ENCODE data around the gene RNF40.

The RNF40 gene

GRCh38 chr16:30764816-30765465 lies 2.8 kb downstream of the RNF40 start:
- DNase-seq = no peak

GRCh38 chr16:30766206-30766932 lies 4.2 kb downstream of the RNF40 start:
- no peak for DNase-seq

GRCh38 chr16:30766933-30767284 lies 4.8 kb downstream of the RNF40 start:
- DNase-seq = no peak

GRCh38 chr16:30767767-30768465 lies 5.8 kb downstream of the RNF40 start:
- DNase-seq = no peak

- no peak for DNase-seq
Observed at GRCh38 chr16:30768583-30769181, 6.6 kb downstream of the RNF40 start.

- DNase-seq = no peak
Observed at GRCh38 chr16:30769379-30770089, 7.4 kb downstream of the RNF40 start.

- no peak for DNase-seq
Observed at GRCh38 chr16:30771726-30772125, 9.6 kb downstream of the RNF40 start.

- DNase-seq = no peak
Observed at GRCh38 chr16:30773826-30774225, 11.7 kb downstream of the RNF40 start.

GRCh38 chr16:30774367-30775130 lies 12.4 kb downstream of the RNF40 start:
- no peak for DNase-seq

- DNase-seq = no peak
Observed at GRCh38 chr16:30775131-30775391, 12.9 kb downstream of the RNF40 start.

GRCh38 chr16:30775392-30776188 lies 13.5 kb downstream of the RNF40 start:
- DNase-seq = no peak

- no peak for DNase-seq
Observed at GRCh38 chr16:30777591-30778297, 15.6 kb downstream of the RNF40 start.

GRCh38 chr16:30778549-30779244 lies 16.6 kb downstream of the RNF40 start:
- no peak for DNase-seq

GRCh38 chr16:30779596-30779995 lies 17.5 kb downstream of the RNF40 start:
- DNase-seq = no peak

- DNase-seq = no peak
Observed at GRCh38 chr16:30780021-30780420, 17.9 kb downstream of the RNF40 start.

- no peak for DNase-seq
Observed at GRCh38 chr16:30780549-30780948, 18.4 kb downstream of the RNF40 start.

GRCh38 chr16:30782486-30783279 lies 20.6 kb downstream of the RNF40 start:
- DNase-seq = no peak

GRCh38 chr16:30783280-30784109 lies 21.4 kb downstream of the RNF40 start:
- no peak for DNase-seq

GRCh38 chr16:30784215-30784614 lies 22.1 kb downstream of the RNF40 start:
- DNase-seq = no peak

Measured in NK-92 treated with Interleukin-12 subunit alpha and Interleukin-12 subunit beta, amount 100 ng/mL, for 24 hours (cell line).